Activated T-helper 1 cell treated with anti-CD3 and anti-CD28 coated beads, Interleukin-12 subunit alpha, Interleukin-12 subunit beta, Interleukin-2, Interleukin-4 antibody, amounts not matched to agents 30 ng/mL and 10 ng/mL and 1 ng/mL, durations not matched to agents 14 hours and 24 hours and 36 hours (primary cell): ENCODE measurements around the gene TPD52L2. TPM values are rescaled to one million over a fixed set of nuclear protein-coding genes. Genes with fewer than 3 reads are reported as not detected.

Experiments
- DNase-seq: peaks from one replicate; pipeline ENCODE4 v3.0.0; 2021; ENCODE audit warnings: low spot score
- H3K27ac Mint-ChIP-seq: one replicate; pipeline ENCODE4 v1.8.0; 2021; ENCODE audit warnings: mild to moderate bottlenecking, mixed read lengths
- H3K27me3 Mint-ChIP-seq: one replicate; pipeline ENCODE4 v1.8.0; 2022; ENCODE audit warnings: mild to moderate bottlenecking, moderate library complexity, mixed read lengths; ENCODE audit not compliant: insufficient read depth
- H3K36me3 Mint-ChIP-seq: one replicate; pipeline ENCODE4 v1.8.0; 2021; ENCODE audit warnings: low read depth, mixed read lengths
- H3K4me1 Mint-ChIP-seq: one replicate; pipeline ENCODE4 v1.8.0; 2021; ENCODE audit warnings: low read depth, mixed read lengths
- H3K4me3 Mint-ChIP-seq: one replicate; pipeline ENCODE4 v1.8.0; 2021; ENCODE audit warnings: mild to moderate bottlenecking, moderate library complexity, mixed read lengths
- H3K9me3 Mint-ChIP-seq: one replicate; pipeline ENCODE4 v1.8.0; 2021; ENCODE audit warnings: mixed read lengths
- intact Hi-C: fragments of 100-400 bp; cut with micrococcal nuclease; formaldehyde crosslinking; loops from one replicate; pipeline ENCODE4 v1.15.1; 2024
- total RNA-seq: library from RNA; stranded (reverse); gene quantifications from 2 replicates; pipeline ENCODE4 v1.2.3, GENCODE V29; 2022

The TPD52L2 gene
- total RNA-seq, 1 donor from 2014 or later = 65.9 TPM

DNA sequence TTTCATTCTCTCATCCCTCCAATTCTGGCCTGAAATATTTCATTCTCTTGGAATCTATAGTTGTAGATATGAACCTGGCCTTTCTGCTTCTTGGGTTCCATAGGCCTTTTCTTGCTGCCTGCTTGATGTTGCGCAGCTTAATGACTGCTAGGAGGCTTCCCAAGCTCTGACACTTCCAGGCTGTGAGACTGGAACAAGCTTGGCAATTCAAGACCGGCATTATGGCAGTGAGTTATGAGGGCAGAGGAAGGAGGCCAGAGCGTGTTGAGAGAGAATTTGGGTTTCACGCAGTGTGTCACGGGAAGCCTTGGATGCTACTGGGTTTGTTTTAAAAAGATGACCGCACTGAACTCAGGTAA is 28.9 kb downstream of the TPD52L2 start:
- Mint-ChIP-seq H3K27me3 (no peaks in the 10 kb centered on the region), H3K27ac (peak overlapping the region; percentile 85)
- intact Hi-C loops = loop anchor here (1.0 kb wide), 2 partner anchors 266 to 341 kb away; no protein-coding TSS in a partner anchor

DNA sequence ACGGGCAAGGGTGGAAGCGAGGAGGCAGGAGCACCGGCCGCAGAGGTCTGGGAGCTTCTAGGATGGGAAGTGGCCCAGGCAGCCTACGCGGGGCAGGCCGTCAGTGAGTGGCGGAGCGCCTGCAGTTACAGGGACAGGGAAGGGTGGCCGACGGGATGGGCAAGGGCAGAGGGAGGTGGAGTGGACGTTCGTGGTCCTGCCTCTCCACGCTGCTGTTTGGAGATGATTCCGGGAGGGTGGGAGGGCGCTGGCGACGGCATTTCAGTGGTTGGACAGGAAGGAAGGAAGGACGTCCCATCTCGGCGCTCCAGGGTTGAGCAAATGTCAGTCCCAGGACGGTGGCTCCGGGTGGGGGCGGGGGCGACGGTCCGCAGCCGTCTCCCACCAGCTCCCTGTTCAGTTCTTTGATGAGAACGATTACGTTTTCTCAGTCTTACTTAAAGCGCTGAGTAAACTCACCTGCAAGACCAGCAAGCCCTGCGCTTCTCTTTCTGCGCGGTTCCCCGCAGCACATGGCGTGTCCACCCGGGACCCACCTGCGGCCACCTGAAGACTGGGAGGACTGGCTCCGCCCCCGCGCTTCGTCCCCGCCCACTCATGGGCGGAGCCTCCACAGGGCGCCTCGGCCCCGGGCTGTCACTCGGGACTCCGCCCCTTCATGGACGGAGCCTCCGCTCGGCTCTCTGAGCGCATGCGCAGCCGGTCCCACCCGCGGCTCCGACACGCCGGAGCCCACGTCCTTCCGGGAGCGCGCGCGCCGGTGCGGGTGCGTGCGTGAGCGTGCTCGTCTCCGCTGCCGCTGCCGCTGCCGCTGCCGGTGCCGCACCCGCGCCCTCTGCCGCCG is 29.5 kb downstream of the TPD52L2 start, which contains the start of gene DNAJC5:
Gene DNAJC5 (plus strand): TSS at position 769 of the 844 bp plus-strand sequence. CDS start 33,220 bp downstream, outside the sequence.
- intact Hi-C loops = loop anchor here (1.0 to 5.0 kb wide), 5 partner anchors 62 to 341 kb away; partner anchors contain the start of genes RGS19, TCEA2 and UCKL1
- H3K4me3 Mint-ChIP-seq = peak within 1 kb of the TSS; percentile 89
- H3K4me1 Mint-ChIP-seq = peaks cover 42% of the 10 kb centered on the region
- no peaks in the 10 kb centered on the region for H3K9me3 Mint-ChIP-seq
- peak within 1 kb of the TSS; percentile 96 for H3K27ac Mint-ChIP-seq
- H3K27me3 Mint-ChIP-seq = no peaks in the 10 kb centered on the region
- peak; percentile 98 for DNase-seq
- H3K36me3 Mint-ChIP-seq = peaks cover 26% of the 10 kb centered on the region

More for the DNA sequence above, 28.9 kb downstream of the TPD52L2 start:
- Mint-ChIP-seq H3K9me3 (no peaks in the 10 kb centered on the region), H3K4me3 (peak overlapping the region; percentile 85), H3K4me1 (peaks cover 38% of the 10 kb centered on the region), H3K36me3 (peaks cover 31% of the 10 kb centered on the region)
- no peak for DNase-seq

DNA sequence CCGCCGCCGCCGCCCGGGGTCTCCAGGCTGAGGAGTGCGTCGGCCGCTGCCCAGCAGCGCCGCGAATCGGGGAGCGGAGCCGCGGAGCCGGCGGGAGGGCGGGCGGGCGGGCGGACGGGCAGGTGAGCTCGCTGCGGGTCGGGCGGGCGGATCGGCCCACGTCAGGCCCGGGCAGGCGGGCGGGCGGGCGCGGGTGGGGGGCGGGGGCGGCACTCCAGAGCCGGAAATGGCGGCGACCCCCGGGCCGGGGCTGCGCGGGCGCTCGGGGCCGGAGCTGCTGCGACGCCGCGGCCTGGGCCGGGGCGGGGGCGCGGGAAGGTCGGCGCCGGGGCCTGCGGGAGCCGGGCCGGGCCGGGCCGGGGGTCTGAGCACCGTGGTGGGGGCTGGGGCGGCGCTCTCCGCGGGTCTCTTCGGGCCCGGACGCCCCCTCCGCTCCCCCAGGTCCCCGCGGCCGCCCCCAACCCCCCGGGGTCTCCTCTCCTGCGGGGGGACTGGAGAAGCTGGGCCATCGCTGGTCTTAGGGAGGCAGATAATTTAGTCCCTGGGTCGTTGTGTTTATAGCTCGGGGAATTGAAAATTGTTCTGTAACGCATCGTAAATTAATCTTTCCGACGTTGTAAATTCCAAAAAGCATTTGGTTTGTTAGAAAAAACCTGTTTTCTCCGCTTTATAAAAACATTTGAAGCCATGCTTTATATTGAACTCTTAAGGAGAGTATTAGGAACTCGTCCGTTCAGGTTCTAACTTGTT is 30.3 kb downstream of the TPD52L2 start:
- Mint-ChIP-seq H3K27ac (peak overlapping the region; percentile 96), H3K4me3 (peak overlapping the region; percentile 89), H3K36me3 (peaks cover 19% of the 10 kb centered on the region), H3K9me3 (no peaks in the 10 kb centered on the region), H3K4me1 (peaks cover 42% of the 10 kb centered on the region), H3K27me3 (no peaks in the 10 kb centered on the region)
- intact Hi-C loops = loop anchor here (1.0 to 5.0 kb wide), 3 partner anchors 61 to 182 kb away; partner anchors contain the start of genes RGS19, TCEA2 and UCKL1
- no peak for DNase-seq

DNA sequence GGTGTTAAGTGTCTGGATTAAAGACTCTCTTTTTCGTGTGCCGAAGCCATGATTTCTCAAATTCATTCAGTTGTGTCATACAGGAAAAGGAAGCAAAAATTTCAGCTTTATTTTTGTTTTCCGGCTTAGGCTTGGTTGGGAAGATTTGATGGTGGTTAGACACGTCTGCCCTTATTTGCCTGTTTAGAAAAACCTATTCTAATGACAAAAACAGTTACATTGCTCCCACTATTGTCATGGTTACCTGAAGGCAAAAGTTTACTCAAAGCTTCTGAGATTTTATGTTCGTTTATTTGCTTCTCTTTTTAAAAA is 30.8 kb downstream of the TPD52L2 start:
- intact Hi-C loops = loop anchor here (1.0 to 5.0 kb wide), 7 partner anchors 23 to 359 kb away; partner anchors contain the start of genes PTK6, RGS19, TCEA2 and TPD52L2
- DNase-seq = no peak
- Mint-ChIP-seq H3K4me1 (peaks cover 45% of the 10 kb centered on the region), H3K4me3 (peak overlapping the region; percentile 89), H3K27me3 (no peaks in the 10 kb centered on the region), H3K36me3 (peaks cover 19% of the 10 kb centered on the region), H3K27ac (peak overlapping the region; percentile 96), H3K9me3 (no peaks in the 10 kb centered on the region)

DNA sequence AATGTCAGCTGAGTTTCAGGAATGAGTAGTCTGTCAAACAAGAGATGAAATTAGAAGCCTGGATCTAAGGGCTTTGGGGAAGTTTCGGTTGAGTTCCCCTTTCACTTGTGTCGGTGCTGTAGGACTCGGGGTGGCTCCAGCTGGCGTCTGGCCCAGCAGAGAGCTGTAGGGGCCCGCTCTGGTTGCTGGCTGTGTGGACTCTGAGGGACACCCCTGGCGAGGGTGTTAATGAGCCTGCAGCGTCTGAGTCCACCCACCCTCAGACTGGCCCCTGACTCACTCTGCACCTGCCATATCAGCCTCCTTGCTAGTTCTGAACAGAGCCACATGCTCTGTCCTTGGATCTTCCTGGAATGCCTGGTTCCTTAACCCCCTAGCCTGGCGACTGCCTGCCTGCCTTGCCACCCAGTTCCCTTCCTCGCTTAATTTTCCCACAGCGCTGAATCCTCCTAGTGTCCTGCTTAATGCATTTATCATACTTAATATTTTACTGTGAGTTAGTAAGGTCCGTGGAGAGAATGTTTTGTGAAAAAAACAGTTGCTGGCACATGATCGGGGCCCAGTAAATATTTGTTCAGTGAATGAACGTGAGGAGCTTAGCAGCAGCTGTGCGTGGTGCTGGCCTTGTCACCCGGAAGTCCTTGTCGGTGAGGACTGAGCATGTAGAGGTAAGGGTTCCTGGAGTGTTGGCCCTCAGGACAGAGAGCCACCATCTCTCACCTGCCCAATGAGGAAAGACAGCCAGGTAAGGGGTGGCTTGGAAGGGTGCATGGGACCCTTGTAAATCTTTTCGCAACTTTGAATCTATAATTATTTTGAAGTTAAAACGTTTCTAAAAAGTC is 31.4 kb downstream of the TPD52L2 start:
- peaks cover 18% of the 10 kb centered on the region for H3K36me3 Mint-ChIP-seq
- intact Hi-C loops = loop anchor here (1.0 to 5.0 kb wide), 5 partner anchors 24 to 359 kb away; partner anchors contain the start of genes PTK6, RGS19 and TPD52L2

DNA sequence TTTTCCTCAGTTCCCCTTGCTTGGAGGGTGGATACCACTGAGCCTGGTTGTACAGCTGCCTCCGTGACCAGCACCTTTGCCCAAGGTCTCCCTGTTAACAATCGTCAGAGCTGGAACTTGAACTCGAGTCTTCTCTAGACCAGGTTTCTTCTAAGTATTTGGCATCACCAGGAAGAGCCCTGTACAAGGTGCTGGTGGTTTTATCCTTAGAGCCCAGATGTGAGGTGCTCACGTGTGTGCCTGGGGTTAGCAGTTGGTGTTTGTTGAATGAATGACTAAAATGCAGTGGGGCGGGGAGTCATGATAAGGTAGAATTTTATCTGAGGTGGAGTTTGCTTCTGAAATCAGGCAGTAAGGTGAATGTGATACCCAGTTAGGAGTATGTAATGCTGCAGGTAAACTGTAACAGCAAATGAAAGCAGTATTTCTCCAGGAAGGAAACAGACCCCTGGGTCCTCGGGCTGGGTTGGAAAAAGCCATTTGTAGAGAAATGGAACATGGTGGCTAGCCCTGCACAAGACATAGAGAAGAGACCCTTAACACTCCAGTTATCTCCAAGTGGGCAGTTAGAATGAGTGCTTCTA is 33.0 kb downstream of the TPD52L2 start:
- H3K4me1 Mint-ChIP-seq = peaks cover 60% of the 10 kb centered on the region
- DNase-seq = no peak
- no peaks in the 10 kb centered on the region for H3K27me3 Mint-ChIP-seq
- no peaks in the 10 kb centered on the region for H3K9me3 Mint-ChIP-seq
- H3K4me3 Mint-ChIP-seq = peak overlapping the region; percentile 0
- peaks cover 17% of the 10 kb centered on the region for H3K36me3 Mint-ChIP-seq
- intact Hi-C loops = loop anchor here (2.0 to 5.0 kb wide), 2 partner anchors 25 to 179 kb away; partner anchors contain the start of gene RGS19
- no peak overlapping the region for H3K27ac Mint-ChIP-seq

More for the DNA sequence above, 31.4 kb downstream of the TPD52L2 start:
- no peaks in the 10 kb centered on the region for H3K27me3 Mint-ChIP-seq
- DNase-seq = no peak
- peaks cover 50% of the 10 kb centered on the region for H3K4me1 Mint-ChIP-seq
- no peaks in the 10 kb centered on the region for H3K9me3 Mint-ChIP-seq
- H3K4me3 Mint-ChIP-seq = peak overlapping the region; percentile 89
- H3K27ac Mint-ChIP-seq = peak overlapping the region; percentile 96

DNA sequence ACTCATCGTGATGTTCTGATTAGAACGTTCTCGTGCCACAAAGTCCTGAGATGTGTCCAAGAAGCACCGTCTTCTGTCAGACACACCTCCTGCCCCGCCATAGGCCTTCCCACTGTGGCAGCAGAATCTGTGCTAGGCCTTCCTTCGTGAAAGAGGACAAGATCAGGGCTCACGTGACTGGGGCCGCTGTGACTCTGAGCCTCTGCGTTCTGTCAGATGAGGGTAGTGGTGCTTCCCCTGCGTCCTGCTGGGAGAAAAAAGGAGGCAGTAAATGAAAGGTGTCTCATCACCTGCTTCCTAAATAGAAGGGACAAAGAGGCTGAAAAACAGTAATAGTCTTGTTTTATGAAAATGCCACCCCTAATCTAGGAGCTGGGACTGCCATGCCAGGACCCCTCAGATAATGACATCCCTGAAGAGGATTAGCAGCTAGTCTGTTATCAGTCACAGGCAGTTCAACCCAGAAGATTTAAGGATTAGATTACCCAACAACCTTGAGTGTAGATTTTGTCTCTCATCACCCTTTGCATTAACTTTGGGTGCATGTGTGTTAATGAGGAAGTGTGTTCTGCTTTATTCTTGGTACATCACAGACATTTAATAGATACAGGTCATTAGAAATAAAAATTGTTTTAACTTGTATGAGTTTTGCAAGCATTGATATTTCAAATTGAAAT is 34.0 kb downstream of the TPD52L2 start:
- Mint-ChIP-seq H3K27me3 (no peaks in the 10 kb centered on the region), H3K27ac (peak overlapping the region; percentile 34), H3K4me1 (peaks cover 64% of the 10 kb centered on the region), H3K9me3 (no peaks in the 10 kb centered on the region), H3K36me3 (peaks cover 17% of the 10 kb centered on the region), H3K4me3 (no peak overlapping the region)
- DNase-seq = no peak
- intact Hi-C loops = loop anchor here (5.0 kb wide), 1 partner anchor 178 kb away; the partner anchor contains the start of gene RGS19

DNA sequence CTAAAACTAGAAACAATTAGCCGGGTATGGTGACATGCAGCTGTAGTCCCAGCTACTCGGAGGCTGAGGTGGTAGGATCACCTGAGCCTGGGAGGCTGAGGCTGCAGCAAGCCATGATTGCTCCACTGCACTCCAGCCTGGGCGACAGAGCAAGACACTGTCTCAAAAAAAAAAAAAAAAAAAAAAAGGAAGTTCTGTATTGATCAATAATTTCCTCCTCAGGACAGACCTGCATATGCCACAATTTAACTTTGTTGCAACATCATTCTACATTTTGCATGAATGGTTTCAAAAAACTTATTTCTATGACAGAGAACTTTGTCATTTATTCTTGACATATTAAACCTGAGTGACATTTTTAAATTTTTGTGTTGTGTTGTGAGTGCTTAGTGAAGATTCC is 35.3 kb downstream of the TPD52L2 start:
- Mint-ChIP-seq H3K9me3 (no peaks in the 10 kb centered on the region), H3K27me3 (no peaks in the 10 kb centered on the region), H3K4me3 (no peak overlapping the region), H3K27ac (no peak overlapping the region), H3K4me1 (peaks cover 66% of the 10 kb centered on the region), H3K36me3 (peaks cover 17% of the 10 kb centered on the region)
- DNase-seq = no peak
- intact Hi-C loops = no loop called here

DNA sequence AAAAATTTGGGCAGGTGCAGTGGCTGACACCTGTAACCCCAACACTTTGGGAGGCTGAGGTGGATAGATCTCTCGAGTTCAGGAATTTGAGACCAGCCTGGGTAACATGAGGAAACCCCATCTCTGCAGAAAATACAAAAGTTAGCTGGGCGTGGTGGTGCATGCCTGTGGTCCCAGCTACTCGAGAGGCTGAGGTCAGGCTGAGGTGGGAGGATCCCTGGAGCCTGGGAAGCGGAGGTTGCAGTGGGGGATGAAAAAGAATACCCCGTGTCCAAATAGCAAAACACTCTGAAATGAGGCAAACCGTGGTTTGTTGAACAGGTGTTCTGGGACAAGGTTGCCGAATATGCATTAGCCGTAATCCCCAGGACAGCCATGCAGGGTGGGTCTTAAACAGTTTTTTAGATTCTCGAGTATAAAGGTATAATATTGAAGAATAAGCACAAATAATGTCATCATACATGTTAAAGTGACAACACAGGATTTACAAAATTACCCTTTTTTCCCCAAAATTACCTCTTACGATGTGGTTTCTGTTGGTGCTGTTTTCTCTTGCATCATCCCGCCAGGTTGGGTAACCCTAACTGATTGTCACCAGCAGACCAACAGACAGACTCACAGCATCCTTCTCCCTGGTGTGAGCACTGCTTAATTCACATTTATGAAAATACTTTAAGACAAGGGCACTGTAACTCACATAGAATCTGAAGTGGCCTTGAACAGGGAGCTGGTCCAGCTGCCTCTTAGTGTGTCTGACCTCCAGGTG is 38.9 kb downstream of the TPD52L2 start:
- peaks cover 39% of the 10 kb centered on the region for H3K4me1 Mint-ChIP-seq
- no peak for DNase-seq
- peak overlapping the region; percentile 48 for H3K27ac Mint-ChIP-seq
- intact Hi-C loops = no loop called here
- H3K27me3 Mint-ChIP-seq = no peaks in the 10 kb centered on the region
- H3K36me3 Mint-ChIP-seq = no peaks in the 10 kb centered on the region
- H3K9me3 Mint-ChIP-seq = no peaks in the 10 kb centered on the region
- H3K4me3 Mint-ChIP-seq = no peak overlapping the region

DNA sequence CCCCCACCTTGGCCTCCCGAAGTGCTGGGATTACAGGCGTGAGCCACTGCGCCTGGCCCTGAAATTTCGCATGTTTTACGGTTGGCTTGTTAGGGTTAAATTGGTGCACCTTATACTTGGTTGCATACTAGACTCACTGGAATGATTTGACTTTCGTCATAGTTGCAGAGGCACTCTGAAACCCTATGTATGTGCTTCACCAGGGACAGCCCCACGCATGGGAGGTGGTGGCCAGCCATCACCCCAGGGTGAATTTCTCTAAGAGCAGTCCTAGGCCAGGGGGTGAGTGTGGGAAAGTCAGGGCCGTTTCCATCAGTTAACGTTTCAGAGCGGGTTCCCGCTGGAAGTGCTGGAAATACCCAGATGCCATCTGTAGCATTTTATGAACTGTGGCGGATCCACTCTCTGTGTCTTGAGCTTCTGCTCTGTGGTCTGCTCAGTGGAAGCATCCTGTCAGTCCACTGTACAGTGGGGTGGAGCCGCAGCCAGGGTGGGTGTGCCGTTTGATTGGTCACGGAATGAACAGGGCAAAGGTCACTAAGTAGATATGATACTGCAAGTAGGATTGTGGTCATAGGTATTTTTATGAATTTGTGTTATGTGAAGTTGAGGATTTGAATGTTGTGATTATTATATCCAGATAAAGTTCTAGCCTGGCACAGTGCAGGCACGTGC is 43.1 kb downstream of the TPD52L2 start:
- Mint-ChIP-seq H3K4me1 (peaks cover 37% of the 10 kb centered on the region), H3K27me3 (no peaks in the 10 kb centered on the region), H3K27ac (peak overlapping the region; percentile 52), H3K4me3 (no peak overlapping the region), H3K9me3 (no peaks in the 10 kb centered on the region), H3K36me3 (peaks cover 9% of the 10 kb centered on the region)
- intact Hi-C loops = no loop called here
- no peak for DNase-seq
